GM12872 (cell line): ENCODE measurements around the gene ZMYND12.

Experiments used
- CTCF ChIP-seq: IDR thresholded peaks from 3 replicates; pipeline ENCODE4 v1.5.1; 2011; ENCODE audit warnings: low read depth, mild to moderate bottlenecking, low read length, moderate library complexity; ENCODE audit not compliant: insufficient read depth

Gene ZMYND12

DNA sequence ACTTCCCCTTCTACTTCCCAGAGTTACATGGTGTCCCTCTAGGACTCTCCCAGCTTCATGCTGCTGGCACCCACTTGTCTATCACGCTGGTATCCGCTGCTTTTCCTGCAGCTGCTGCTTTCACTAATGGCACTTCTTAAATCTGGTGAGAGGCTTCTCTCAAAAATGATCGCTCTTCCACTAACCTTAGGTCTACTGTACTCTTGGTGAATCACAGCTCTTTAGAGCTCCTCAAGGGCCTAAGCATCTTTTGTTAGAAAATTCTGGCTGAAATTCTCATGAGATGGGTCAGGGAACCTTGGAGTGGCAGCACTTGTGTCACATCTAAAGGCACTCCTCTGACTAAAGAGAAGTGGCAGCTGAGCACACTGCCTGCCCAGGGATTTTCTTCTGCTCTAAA is 32.1 kb downstream of the ZMYND12 start:
- no peak for TF ChIP-seq CTCF

- no peak for TF ChIP-seq CTCF
These were observed 33.1 kb downstream of the ZMYND12 start for GRCh38 chr1:42422737-42423136.

GRCh38 chr1:42420911-42421585 is 34.8 kb downstream of the ZMYND12 start:
- TF ChIP-seq CTCF, result no peak

DNA sequence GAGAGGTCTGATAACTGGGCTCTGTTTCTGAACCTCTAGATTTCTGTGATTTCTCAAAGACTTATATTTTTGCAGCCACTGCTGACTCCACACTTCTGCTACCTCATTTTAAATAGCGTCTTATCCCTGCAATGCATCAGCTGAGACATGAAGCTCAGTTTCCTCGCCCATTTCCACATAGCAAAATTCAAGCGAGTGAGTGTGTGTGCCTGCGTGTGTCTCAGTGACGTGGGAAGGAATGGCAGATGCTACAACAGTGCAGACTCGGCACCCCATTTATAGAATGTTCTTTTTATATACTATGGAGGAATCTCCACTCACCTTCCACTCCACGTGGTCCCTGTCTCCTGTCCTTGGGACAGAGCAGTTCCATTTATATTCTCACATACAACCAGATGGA is 35.7 kb downstream of the ZMYND12 start:
- no peak for TF ChIP-seq CTCF

DNA sequence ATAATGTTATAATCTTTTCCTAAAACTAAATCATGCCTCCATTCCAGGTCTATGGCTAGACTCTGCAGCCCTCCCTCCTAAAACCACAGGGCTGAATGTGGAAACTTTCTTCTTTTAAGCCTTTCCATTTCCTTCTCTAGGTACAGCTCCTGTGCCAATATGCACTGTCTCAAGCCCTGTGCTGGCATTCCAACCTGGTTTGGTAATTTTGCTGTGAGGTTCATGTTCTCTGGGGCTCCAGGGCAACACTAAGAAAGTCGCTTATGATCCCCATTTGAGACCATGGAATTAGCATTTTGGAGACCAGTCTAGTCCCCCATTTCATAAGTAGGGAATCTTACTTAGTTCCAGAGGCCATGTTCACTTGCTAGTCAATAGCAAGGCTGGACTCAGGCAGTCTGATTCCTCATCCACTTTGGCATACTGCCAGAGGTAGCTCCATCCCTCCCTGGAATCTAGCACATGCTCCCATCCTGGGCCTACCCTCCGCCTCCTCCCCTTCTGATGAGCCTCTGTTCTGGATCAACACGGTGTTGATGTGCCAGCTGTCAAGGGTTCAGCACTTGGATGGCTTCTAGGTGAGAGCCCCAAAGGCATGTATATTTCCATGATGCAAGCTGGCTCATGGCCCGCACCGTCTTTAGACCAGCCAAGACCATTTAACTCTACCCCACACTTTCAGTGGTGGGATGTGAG is 36.5 kb downstream of the ZMYND12 start:
- TF ChIP-seq CTCF, result no peak

DNA sequence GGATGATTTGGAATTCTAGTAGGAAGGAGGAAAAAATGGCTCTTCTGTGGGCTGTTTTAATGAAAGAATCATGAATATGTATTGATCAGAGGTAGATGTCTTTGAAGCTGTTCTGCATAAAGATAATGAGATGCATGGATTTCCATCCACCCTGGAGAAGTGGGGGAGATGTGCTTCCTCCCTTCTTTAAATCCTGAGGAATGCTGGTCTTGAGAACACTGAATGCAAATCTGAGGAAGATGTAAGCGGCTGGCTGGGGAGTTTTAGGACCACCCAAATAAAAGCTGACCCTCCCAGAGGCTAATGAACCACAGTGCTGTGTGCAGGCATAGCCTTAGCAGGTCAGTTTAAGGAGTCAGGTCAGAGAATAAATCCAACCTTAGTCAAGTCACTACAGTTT is 37.3 kb downstream of the ZMYND12 start:
- TF ChIP-seq CTCF, result no peak

- TF ChIP-seq CTCF, result no peak
These were observed 38.7 kb downstream of the ZMYND12 start for GRCh38 chr1:42417166-42417565.
